HEK293 (cell line): Measurements from ENCODE around the gene GAL3ST2.
"Not testable (repeated sequence)": the region's sequence is repeated elsewhere in the genome, so short reads cannot be mapped to it uniquely, and the experiment has no call there.

ENCODE experiments used
- CTCF ChIP-seq: fragments of 450-650 bp; formaldehyde crosslinking; IDR thresholded peaks from 2 replicates; pipeline ENCODE4 v1.5.1; 2016; ENCODE audit warnings: missing biosample characterization, missing genetic modification characterization
- REST ChIP-seq: fragments of 450-650 bp; formaldehyde crosslinking; IDR thresholded peaks from 2 replicates; pipeline ENCODE4 v1.5.1; 2016; ENCODE audit warnings: missing biosample characterization, missing genetic modification characterization
- TCF7L2 ChIP-seq: IDR thresholded peaks from 2 replicates; pipeline ENCODE4 v1.6.1; 2011; ENCODE audit warnings: low read depth, mild to moderate bottlenecking, inconsistent platforms, low read length, moderate library complexity, borderline replicate concordance
- YY2 ChIP-seq: fragments of 450-650 bp; formaldehyde crosslinking; IDR thresholded peaks from 2 replicates; pipeline ENCODE4 v1.5.1; 2016; ENCODE audit warnings: missing biosample characterization, missing genetic modification characterization
- ZNF10 ChIP-seq: fragments of 450-650 bp; formaldehyde crosslinking; IDR thresholded peaks from 2 replicates; pipeline ENCODE4 v1.5.1; 2017; ENCODE audit warnings: missing biosample characterization, missing genetic modification characterization
- ZNF121 ChIP-seq: fragments of 450-650 bp; formaldehyde crosslinking; IDR thresholded peaks from 2 replicates; pipeline ENCODE4 v1.5.1; 2016; ENCODE audit warnings: missing biosample characterization, missing genetic modification characterization
- ZNF23 ChIP-seq: fragments of 450-650 bp; formaldehyde crosslinking; IDR thresholded peaks from 2 replicates; pipeline ENCODE4 v1.5.1; 2016; ENCODE audit warnings: missing biosample characterization, missing genetic modification characterization, borderline replicate concordance
- ZNF239 ChIP-seq: fragments of 450-650 bp; formaldehyde crosslinking; IDR thresholded peaks from 2 replicates; pipeline ENCODE4 v1.5.1; 2016; ENCODE audit warnings: missing biosample characterization, missing genetic modification characterization
- ZNF416 ChIP-seq: fragments of 450-650 bp; formaldehyde crosslinking; IDR thresholded peaks from 2 replicates; pipeline ENCODE4 v1.5.1; 2016; ENCODE audit warnings: missing biosample characterization, missing genetic modification characterization
- ZNF488 ChIP-seq: fragments of 450-650 bp; formaldehyde crosslinking; IDR thresholded peaks from 2 replicates; pipeline ENCODE4 v1.5.1; 2016; ENCODE audit warnings: missing biosample characterization, missing genetic modification characterization
- ZNF561 ChIP-seq: fragments of 450-650 bp; IDR thresholded peaks from 2 replicates; pipeline ENCODE4 v1.5.1; 2018; ENCODE audit warnings: missing biosample characterization, missing genetic modification characterization, borderline replicate concordance
- ZNF785 ChIP-seq: fragments of 450-650 bp; formaldehyde crosslinking; IDR thresholded peaks from 2 replicates; pipeline ENCODE4 v1.5.1; 2016; ENCODE audit warnings: missing biosample characterization, missing genetic modification characterization
- ZNF843 ChIP-seq: fragments of 450-650 bp; formaldehyde crosslinking; IDR thresholded peaks from 2 replicates; pipeline ENCODE4 v1.5.1; 2016; ENCODE audit warnings: missing biosample characterization, missing genetic modification characterization

- not testable (repeated sequence) for TF ChIP-seq TCF7L2; ZNF488; ZNF239 (tag by site-specific recombination); YY2 (tag by site-specific recombination); ZNF561 (tag by site-specific recombination); ZNF23; ZNF121; REST; ZNF785 (tag by site-specific recombination); ZNF10; ZNF416 (tag by site-specific recombination); ZNF843
- 0 out of 2 replicates have a peak, but pooled peaks have one; percentile 11 for TF ChIP-seq CTCF (tag by site-specific recombination)
These were observed 44.0 kb upstream of the GAL3ST2 start for GRCh38 chr2:241732513-241733186.
